Natural killer cell (primary cell): ENCODE data around the gene FXYD7. TPM values are rescaled to one million over a fixed set of nuclear protein-coding genes. Genes with fewer than 3 reads are reported as not detected.

Source experiments
- ATAC-seq, 3 donors: fragments of 150-1000 bp in 2 of 3; fragments of 200-7000 bp in 1 of 3; cut with Tn5 transposase; 1 replicate in 1 of 3; 2 replicates in 2 of 3; pipeline ENCODE4 v1.10.0; 2021; ENCODE audit warnings: mild to moderate bottlenecking in 2 of 3, moderate library complexity in 2 of 3
- DNase-seq, 2 donors: peaks; one replicate each; pipeline versions ENCODE4 v3.0.0 to v3.0.0-alpha.2; 2013 to 2021; ENCODE audit warnings: mixed read lengths in 1 of 2
- H3K27ac ChIP-seq: one replicate; pipeline ENCODE4 v1.5.1; 2013; ENCODE audit warnings: mild to moderate bottlenecking, low read length
- H3K27me3 ChIP-seq: one replicate; pipeline ENCODE4 v1.6.1; 2013; ENCODE audit warnings: low read length; ENCODE audit not compliant: control insufficient read depth, insufficient read depth
- H3K36me3 ChIP-seq: one replicate; pipeline ENCODE4 v1.6.1; 2013; ENCODE audit warnings: low read length; ENCODE audit not compliant: control insufficient read depth, insufficient read depth
- H3K4me1 ChIP-seq: one replicate; pipeline ENCODE4 v1.6.1; 2013; ENCODE audit warnings: low read length; ENCODE audit not compliant: control insufficient read depth, insufficient read depth
- H3K4me3 ChIP-seq: one replicate; pipeline ENCODE4 v1.5.1; 2013; ENCODE audit warnings: low read length
- H3K9me3 ChIP-seq: one replicate; pipeline ENCODE4 v1.6.1; 2013; ENCODE audit warnings: low read length; ENCODE audit not compliant: control insufficient read depth, insufficient read depth
- H3K27ac Mint-ChIP-seq, 2 donors: one replicate each; pipeline ENCODE4 v1.8.0; 2022; ENCODE audit warnings: mild to moderate bottlenecking in 2 of 2, mixed read lengths in 2 of 2, moderate library complexity in 1 of 2
- H3K27me3 Mint-ChIP-seq, 2 donors: one replicate each; pipeline ENCODE4 v1.8.0; 2022; ENCODE audit warnings: low read depth in 2 of 2, mixed read lengths in 2 of 2
- H3K36me3 Mint-ChIP-seq: one replicate; pipeline ENCODE4 v1.8.0; 2022; ENCODE audit warnings: mixed read lengths
- H3K4me1 Mint-ChIP-seq, 2 donors: one replicate each; pipeline ENCODE4 v1.8.0; 2022; ENCODE audit warnings: mixed read lengths in 2 of 2
- H3K4me3 Mint-ChIP-seq: one replicate; pipeline ENCODE4 v1.8.0; 2022; ENCODE audit warnings: mild to moderate bottlenecking, moderate library complexity, mixed read lengths
- H3K9me3 Mint-ChIP-seq, 2 donors: one replicate each; pipeline ENCODE4 v1.8.0; 2022; ENCODE audit warnings: mixed read lengths in 2 of 2
- CTCF ChIP-seq: fragments of 200-600 bp; IDR thresholded peaks from one replicate; pipeline ENCODE4 v1.8.0; 2022; ENCODE audit warnings: antibody characterized with exemption
- WGBS: methylation state at CpG from one replicate; pipeline ENCODE4 v1.1.7; 2013; ENCODE audit warnings: missing lambda C conversion rate; ENCODE audit not compliant: insufficient coverage; 5-methylcytosine and 5-hydroxymethylcytosine counted together
- intact Hi-C: fragments of 100-400 bp; cut with micrococcal nuclease; formaldehyde crosslinking; loops from one replicate; pipeline ENCODE4 v1.14.2; 2022
- total RNA-seq, 4 donors: library from RNA; stranded (reverse); fragments of 120-200 nt in 1 of 4; gene quantifications; one replicate each; pipeline versions ENCODE4 v1.2.3 to v1.2.4, GENCODE V29; 2013 to 2022

FXYD7 gene
- total RNA-seq, 3 donors from 2014 or later (not counting 1 experiment from before 2014, with no cell fraction given): 4.0 to 5.4 (median 4.9) TPM

DNA sequence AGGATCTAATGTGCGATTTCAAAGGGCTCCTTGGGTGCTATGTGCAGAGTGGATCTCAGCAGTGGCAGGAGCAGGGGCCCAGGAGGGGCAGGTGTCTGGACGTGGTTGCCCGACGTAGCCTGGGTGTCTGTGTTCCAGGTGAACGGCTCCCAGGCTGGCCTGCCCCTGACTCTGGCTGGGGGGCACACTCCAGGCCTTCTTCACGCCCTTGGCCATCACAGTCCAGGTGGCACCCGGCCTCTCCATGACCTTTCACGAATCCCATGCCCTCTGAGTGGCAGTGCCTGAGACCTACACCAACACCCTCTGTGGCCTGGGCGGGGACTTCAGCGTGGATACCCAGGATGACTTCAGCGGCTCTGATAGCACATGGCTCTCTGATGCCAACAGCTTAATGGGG, 38.7 kb upstream of the FXYD7 start:
- no peaks in the 10 kb centered on the region for H3K9me3 Mint-ChIP-seq
- 90% methylated on average over 11 of the region's 11 CpGs for WGBS
- H3K4me1 Mint-ChIP-seq: no peaks in the 10 kb centered on the region
- no peak overlapping the region for H3K27ac Mint-ChIP-seq
- no peak overlapping the region for H3K4me3 Mint-ChIP-seq
- H3K9me3 ChIP-seq: peaks cover 5% of the 10 kb centered on the region
- no peak overlapping the region for H3K4me3 ChIP-seq
- H3K27me3 Mint-ChIP-seq: peaks cover 0 to 6% of the 10 kb centered on the region in 2 donors
- ATAC-seq (no peak), DNase-seq (no peak)
- no peaks in the 10 kb centered on the region for H3K36me3 Mint-ChIP-seq
- H3K27me3 ChIP-seq: no peaks in the 10 kb centered on the region
- H3K27ac ChIP-seq: no peak overlapping the region
- TF ChIP-seq CTCF: no peak
- no peaks in the 10 kb centered on the region for H3K4me1 ChIP-seq
- H3K36me3 ChIP-seq: no peaks in the 10 kb centered on the region
- intact Hi-C loops: no loop called here

DNA sequence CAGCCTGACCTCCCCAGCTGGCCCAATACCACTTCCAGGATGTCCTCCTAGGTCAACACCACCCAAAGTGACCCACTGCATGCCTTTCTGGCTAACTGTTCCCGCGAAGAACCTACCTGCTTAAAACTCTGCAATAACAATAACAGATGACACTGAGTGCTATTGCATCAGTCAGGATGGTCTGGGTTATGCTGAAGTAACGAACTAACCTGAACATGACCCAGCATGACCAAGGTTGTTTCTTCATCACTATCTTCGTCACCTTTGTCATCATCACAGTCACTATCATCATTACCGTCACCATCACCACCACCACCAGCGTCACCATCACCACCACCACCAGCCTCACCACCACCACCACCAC, 38.0 kb upstream of the FXYD7 start:
- Histone ChIP-seq H3K4me1 (no peaks in the 10 kb centered on the region), H3K27ac (no peak overlapping the region), H3K9me3 (peaks cover 5% of the 10 kb centered on the region), H3K36me3 (no peaks in the 10 kb centered on the region), H3K27me3 (no peaks in the 10 kb centered on the region), H3K4me3 (no peak overlapping the region)
- WGBS: 92% methylated on average over 6 of the region's 6 CpGs
- intact Hi-C loops: no loop called here
- no peak overlapping the region for H3K27ac Mint-ChIP-seq
- TF ChIP-seq CTCF: no peak
- no peak for DNase-seq
- ATAC-seq: peak in 1 of 3 donors; percentile 26
- H3K9me3 Mint-ChIP-seq: no peaks in the 10 kb centered on the region
- peaks cover 0 to 6% of the 10 kb centered on the region in 2 donors for H3K27me3 Mint-ChIP-seq
- H3K4me1 Mint-ChIP-seq: no peaks in the 10 kb centered on the region
- no peaks in the 10 kb centered on the region for H3K36me3 Mint-ChIP-seq
- H3K4me3 Mint-ChIP-seq: no peak overlapping the region

- intact Hi-C loops: no loop called here
- H3K9me3 Mint-ChIP-seq: no peaks in the 10 kb centered on the region
- WGBS: 90% methylated on average over 30 of the region's 30 CpGs
Measured at GRCh38 chr19:35105411-35106290, 37.4 kb upstream of the FXYD7 start.

More at GRCh38 chr19:35105411-35106290, 37.4 kb upstream of the FXYD7 start:
- H3K27me3 ChIP-seq: no peaks in the 10 kb centered on the region
- Mint-ChIP-seq H3K27ac (no peak overlapping the region), H3K4me3 (no peak overlapping the region), H3K4me1 (no peaks in the 10 kb centered on the region), H3K36me3 (no peaks in the 10 kb centered on the region), H3K27me3 (peaks cover 0 to 6% of the 10 kb centered on the region in 2 donors)
- no peak overlapping the region for H3K4me3 ChIP-seq
- no peak for TF ChIP-seq CTCF
- no peaks in the 10 kb centered on the region for H3K4me1 ChIP-seq
- no peak overlapping the region for H3K27ac ChIP-seq
- H3K9me3 ChIP-seq: peaks cover 5% of the 10 kb centered on the region
- DNase-seq (no peak), ATAC-seq (peak in 2 of 3 donors; percentile 21 to 42)
- no peaks in the 10 kb centered on the region for H3K36me3 ChIP-seq
